HUES48 (cell line): Measurements from ENCODE around the gene NTMT1.
"Not testable (repeated sequence)": the region's sequence is repeated elsewhere in the genome, so short reads cannot be mapped to it uniquely, and the experiment has no call there.

Source experiments
- H3K27ac ChIP-seq: one replicate; pipeline ENCODE4 v1.7.0; 2013; ENCODE audit warnings: low read depth, low read length, inconsistent platforms
- H3K27me3 ChIP-seq: 2 replicates; pipeline ENCODE4 v1.6.1; 2013; ENCODE audit warnings: mild to moderate bottlenecking, low read length; ENCODE audit not compliant: control insufficient read depth, insufficient read depth
- H3K36me3 ChIP-seq: 2 replicates; pipeline ENCODE4 v1.6.1; 2013; ENCODE audit warnings: low read length; ENCODE audit not compliant: control insufficient read depth, insufficient read depth
- H3K4me1 ChIP-seq: 2 replicates; pipeline ENCODE4 v1.6.1; 2013; ENCODE audit warnings: mild to moderate bottlenecking, low read length; ENCODE audit not compliant: control insufficient read depth, insufficient read depth
- H3K4me3 ChIP-seq: 2 replicates; pipeline ENCODE4 v1.5.1; 2013; ENCODE audit warnings: mild to moderate bottlenecking, low read depth, low read length
- H3K9ac ChIP-seq: 2 replicates; pipeline ENCODE4 v1.6.1; 2013; ENCODE audit warnings: mild to moderate bottlenecking, low read depth, low read length, moderate library complexity
- H3K9me3 ChIP-seq: 2 replicates; pipeline ENCODE4 v1.6.1; 2013; ENCODE audit warnings: low read length; ENCODE audit not compliant: control insufficient read depth, insufficient read depth

The NTMT1 gene

GRCh38 chr9:129586245-129586644 lies 39.7 kb upstream of the NTMT1 start:
- Histone ChIP-seq H3K9ac (no peak overlapping the region), H3K4me1 (peaks cover 8% of the 10 kb centered on the region; the same call in 1 of the 2 replicates), H3K36me3 (no peaks in the 10 kb centered on the region), H3K4me3 (no peak overlapping the region), H3K27ac (no peak overlapping the region), H3K27me3 (peaks cover 14% of the 10 kb centered on the region), H3K9me3 (no peaks in the 10 kb centered on the region)

DNA sequence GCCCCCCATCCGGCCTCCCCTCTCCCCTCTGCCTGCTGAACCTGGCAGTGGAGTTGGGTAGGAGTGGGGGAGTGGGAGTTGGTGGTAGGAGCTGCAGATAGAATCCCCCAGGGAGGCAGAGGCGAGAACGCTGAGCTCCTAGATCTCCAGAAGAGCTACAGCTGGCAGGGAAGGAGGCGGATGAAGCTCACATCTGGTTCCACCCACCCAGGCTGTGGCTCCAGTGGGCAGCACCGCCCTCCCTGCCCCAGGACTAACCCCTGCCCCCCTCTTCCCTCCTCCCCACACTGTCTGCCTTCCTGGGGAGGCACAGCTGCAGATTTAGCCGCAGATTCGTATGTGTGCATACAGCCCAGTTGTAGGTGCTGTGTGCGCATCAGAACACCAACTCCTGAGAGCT lies 39.3 kb upstream of the NTMT1 start:
- Histone ChIP-seq H3K27me3 (peaks cover 14% of the 10 kb centered on the region), H3K4me1 (peaks cover 11% of the 10 kb centered on the region; the same call in 1 of the 2 replicates), H3K9me3 (no peaks in the 10 kb centered on the region), H3K27ac (no peak overlapping the region), H3K36me3 (no peaks in the 10 kb centered on the region), H3K4me3 (no peak overlapping the region), H3K9ac (no peak overlapping the region)

DNA sequence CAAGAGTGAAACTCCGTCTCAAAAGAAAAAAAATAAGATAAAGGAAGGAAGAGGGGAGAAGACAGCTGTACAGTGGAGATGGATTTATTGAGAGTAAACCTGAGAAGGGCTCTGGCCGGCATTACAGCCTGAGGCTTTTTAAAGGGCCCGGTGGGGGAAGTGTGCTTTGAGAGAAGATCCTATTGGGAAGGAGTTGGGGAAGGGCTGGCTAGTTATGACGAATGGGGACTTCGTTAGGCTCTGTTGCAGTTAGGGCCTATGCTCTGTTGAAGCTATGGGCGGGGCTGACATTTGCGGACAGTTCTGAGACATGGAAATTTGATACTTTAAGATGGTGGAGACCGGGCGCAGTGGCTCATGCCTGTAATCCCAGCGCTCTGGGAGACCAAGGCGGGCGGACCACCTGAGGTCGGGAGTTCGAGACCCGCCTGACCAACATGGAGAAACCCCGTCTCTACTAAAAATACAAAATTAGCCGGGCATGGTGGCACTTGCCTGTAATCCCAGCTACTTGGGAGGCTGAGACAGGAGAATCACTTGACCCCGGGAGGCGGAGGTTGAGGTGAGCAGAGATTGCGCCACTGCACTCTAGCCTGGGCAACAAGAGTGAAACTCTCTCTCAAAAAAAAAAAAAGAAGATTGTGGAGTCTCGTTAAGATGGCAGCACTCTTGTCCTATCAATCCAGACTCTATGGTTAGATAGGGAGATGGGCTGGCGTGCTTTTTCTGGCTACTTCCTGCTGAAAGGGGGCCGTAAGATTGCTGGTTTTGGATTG lies 38.3 kb upstream of the NTMT1 start:
- H3K9me3 ChIP-seq = no peaks in the 10 kb centered on the region
- H3K27ac ChIP-seq = no peak overlapping the region

DNA sequence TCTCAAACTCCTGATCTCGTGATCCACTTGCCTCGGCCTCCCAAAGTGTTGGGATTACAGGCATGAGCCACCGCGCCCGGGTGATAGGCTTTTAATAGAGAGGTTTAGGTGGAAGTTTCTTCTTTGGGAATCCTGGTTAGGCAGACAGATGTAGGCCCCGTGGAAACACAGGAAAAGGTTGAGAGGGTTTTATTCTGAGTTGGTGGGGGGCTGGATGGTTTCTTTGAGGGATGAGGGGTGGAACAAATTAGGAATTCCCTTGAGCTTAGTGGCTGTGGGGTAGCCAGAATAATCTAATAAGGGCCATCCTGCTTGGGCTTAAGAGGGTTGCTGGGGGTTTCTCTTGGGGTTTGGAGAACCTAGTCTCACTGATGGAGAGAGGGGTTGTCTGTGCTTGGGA lies 35.5 kb upstream of the NTMT1 start:
- Histone ChIP-seq H3K27ac (no peak overlapping the region), H3K27me3 (peaks cover 44% of the 10 kb centered on the region), H3K4me1 (peaks cover 21% of the 10 kb centered on the region), H3K9me3 (no peaks in the 10 kb centered on the region), H3K9ac (no peak overlapping the region), H3K4me3 (no peak overlapping the region), H3K36me3 (no peaks in the 10 kb centered on the region)

More for the DNA sequence above, 38.3 kb upstream of the NTMT1 start:
- H3K4me1 ChIP-seq = peaks cover 18% of the 10 kb centered on the region
- no peaks in the 10 kb centered on the region for H3K36me3 ChIP-seq
- peaks cover 18% of the 10 kb centered on the region for H3K27me3 ChIP-seq
- H3K4me3 ChIP-seq = no peak overlapping the region
- no peak overlapping the region for H3K9ac ChIP-seq

DNA sequence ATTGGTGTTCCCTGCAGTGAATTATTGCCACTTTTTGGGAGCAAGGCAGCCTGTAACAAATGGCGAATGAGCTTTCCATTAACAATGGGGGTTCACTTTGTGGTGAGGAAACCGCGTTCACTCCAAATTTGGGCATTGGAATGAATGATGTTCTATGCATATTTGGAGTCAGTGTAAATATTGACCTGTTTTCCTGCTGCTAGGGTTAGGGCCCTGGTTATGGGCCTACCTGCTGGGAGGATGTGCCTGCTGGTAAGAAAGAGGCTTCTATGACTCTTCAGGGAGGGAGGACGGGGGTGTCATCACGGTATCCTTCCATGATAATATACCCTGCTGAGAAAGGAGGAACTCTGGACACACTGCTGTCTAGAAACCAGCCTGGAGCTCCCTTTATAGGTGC lies 34.0 kb upstream of the NTMT1 start:
- H3K27me3 ChIP-seq = peaks cover 45% of the 10 kb centered on the region
- H3K4me1 ChIP-seq = peaks cover 28% of the 10 kb centered on the region
- no peak overlapping the region for H3K9ac ChIP-seq
- peak overlapping the region; percentile 19; the same call in 1 of the 2 replicates for H3K4me3 ChIP-seq
- H3K36me3 ChIP-seq = no peaks in the 10 kb centered on the region
- no peaks in the 10 kb centered on the region for H3K9me3 ChIP-seq
- H3K27ac ChIP-seq = no peak overlapping the region

GRCh38 chr9:129592790-129593189 lies 33.2 kb upstream of the NTMT1 start:
- Histone ChIP-seq H3K27me3 (peaks cover 48% of the 10 kb centered on the region), H3K4me1 (peaks cover 30% of the 10 kb centered on the region)
- not testable (repeated sequence) for H3K9me3 ChIP-seq, H3K36me3 ChIP-seq, H3K27ac ChIP-seq, H3K9ac ChIP-seq, H3K4me3 ChIP-seq

DNA sequence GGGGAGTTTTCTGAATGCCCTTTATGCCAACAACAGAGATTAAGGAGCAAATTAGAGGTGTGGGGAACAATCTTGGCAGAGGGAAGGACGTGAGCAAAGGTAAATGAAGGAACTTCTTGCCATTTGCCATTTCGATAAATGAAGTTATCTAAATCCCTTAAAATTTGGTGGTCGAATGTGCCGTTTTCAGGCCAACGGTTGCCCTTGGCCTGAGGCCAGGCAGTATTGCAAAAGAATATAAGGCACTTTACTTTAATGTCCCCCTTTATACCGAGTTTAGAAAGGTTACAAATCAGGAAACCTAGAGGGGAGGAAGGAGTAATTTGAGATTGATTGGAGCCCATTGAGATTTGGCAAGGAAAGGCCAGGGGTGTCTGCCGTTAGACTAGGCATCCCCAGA lies 31.3 kb upstream of the NTMT1 start:
- Histone ChIP-seq H3K36me3 (no peaks in the 10 kb centered on the region), H3K27ac (no peak overlapping the region), H3K9ac (no peak overlapping the region), H3K4me1 (peaks cover 37% of the 10 kb centered on the region), H3K9me3 (no peaks in the 10 kb centered on the region), H3K4me3 (no peak overlapping the region), H3K27me3 (peaks cover 54% of the 10 kb centered on the region)

DNA sequence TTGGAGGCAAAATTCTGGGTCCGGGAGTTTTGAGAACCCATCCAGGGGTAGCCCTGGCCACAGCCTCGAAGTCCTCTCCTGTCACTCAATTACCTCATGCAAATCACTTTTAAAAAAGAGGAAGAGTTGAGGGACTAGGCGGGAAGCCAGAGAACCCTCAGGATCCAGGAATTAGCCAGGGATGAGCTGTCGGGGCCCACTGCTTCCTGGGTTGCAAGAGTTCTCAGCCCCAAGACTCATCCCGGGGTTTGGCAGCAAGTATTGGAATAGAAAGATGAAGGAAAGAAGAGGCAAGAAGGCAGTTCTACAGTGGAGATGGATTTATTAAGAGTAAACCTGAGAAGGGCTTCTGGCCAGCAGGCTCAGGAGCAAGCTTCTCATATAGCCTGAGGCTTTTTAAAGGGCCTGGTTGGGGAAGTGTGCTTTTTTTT lies 30.6 kb upstream of the NTMT1 start:
- H3K9me3 ChIP-seq = no peaks in the 10 kb centered on the region
- peaks cover 37% of the 10 kb centered on the region for H3K4me1 ChIP-seq
- no peak overlapping the region for H3K27ac ChIP-seq
- peaks cover 51% of the 10 kb centered on the region for H3K27me3 ChIP-seq
- H3K4me3 ChIP-seq = no peak overlapping the region
- H3K9ac ChIP-seq = no peak overlapping the region
- H3K36me3 ChIP-seq = no peaks in the 10 kb centered on the region

GRCh38 chr9:129595903-129596540 lies 29.9 kb upstream of the NTMT1 start:
- H3K9ac ChIP-seq = no peak overlapping the region
- H3K27ac ChIP-seq = no peak overlapping the region
- peaks cover 33% of the 10 kb centered on the region for H3K4me1 ChIP-seq
- H3K36me3 ChIP-seq = no peaks in the 10 kb centered on the region
- H3K27me3 ChIP-seq = peaks cover 44% of the 10 kb centered on the region
- no peaks in the 10 kb centered on the region for H3K9me3 ChIP-seq
- H3K4me3 ChIP-seq = peak overlapping the region; percentile 87

DNA sequence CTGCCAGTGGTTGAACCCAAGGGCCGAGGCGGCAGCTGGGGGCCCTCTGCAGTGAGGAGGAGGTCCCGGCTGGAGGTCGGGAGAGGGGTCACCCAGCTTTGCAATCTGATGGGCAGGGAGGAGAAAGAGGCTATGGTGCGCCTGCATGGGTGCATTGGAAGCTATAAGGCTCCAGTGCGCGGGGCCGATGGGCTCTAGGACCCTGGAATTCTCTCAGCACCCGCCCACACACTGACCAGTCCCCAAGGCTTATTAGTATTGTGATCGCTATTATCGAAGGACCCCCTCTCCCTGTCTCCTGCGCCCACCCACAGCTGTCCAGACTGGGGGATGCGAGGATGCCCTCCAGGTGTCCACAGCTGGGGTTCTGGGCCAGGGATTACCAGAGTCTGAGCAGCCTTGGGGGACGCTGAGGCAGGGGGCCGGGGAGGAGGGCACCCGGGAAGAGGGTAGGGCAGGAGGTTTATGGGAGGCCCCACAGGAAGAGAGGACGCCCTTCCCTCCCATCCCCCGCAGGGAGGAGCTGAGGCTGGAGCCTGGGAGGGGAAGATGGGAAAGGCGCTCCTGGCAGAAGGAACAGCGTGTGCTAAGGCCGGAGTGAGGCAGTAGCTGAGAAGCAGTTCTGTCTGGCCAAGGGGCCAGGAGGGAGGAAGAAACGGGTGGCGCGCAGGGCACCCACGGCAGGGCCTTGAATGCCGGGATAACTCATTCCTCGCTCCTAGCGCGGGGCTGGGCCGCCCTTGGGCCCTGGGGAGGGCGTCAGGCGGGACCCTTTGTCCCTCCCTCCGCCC lies 29.2 kb upstream of the NTMT1 start:
- peaks cover 42% of the 10 kb centered on the region for H3K27me3 ChIP-seq
- peak overlapping the region; percentile 87 for H3K4me3 ChIP-seq
- peak overlapping the region; percentile 11; the same call in 1 of the 2 replicates for H3K9ac ChIP-seq
- H3K36me3 ChIP-seq = no peaks in the 10 kb centered on the region
- peaks cover 29% of the 10 kb centered on the region for H3K4me1 ChIP-seq
- H3K27ac ChIP-seq = peak overlapping the region; percentile 86
- no peaks in the 10 kb centered on the region for H3K9me3 ChIP-seq
